ENCODE measurements around the gene SCUBE1.

DNA sequence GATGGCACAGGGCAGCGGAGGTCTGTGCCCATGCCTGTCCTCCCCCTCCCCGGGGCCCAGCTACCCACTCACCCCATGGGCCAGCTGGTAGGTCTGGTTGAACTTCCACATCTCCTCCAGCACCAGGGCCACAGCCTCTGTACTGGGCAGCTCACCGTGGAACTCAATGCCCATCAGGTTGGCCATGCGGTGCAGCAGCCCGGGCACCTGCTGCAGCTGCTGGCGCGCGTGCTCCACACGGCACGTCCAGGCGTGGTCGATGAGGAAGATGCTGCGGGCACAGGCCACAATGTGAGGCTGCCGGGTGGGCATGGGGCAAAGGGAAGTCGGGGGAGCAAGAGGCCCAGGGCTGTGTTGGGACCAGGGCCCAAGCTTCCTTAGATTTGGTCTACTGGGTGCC, 162.5 kb downstream of the SCUBE1 start:
- TF ChIP-seq, protein P1, sequence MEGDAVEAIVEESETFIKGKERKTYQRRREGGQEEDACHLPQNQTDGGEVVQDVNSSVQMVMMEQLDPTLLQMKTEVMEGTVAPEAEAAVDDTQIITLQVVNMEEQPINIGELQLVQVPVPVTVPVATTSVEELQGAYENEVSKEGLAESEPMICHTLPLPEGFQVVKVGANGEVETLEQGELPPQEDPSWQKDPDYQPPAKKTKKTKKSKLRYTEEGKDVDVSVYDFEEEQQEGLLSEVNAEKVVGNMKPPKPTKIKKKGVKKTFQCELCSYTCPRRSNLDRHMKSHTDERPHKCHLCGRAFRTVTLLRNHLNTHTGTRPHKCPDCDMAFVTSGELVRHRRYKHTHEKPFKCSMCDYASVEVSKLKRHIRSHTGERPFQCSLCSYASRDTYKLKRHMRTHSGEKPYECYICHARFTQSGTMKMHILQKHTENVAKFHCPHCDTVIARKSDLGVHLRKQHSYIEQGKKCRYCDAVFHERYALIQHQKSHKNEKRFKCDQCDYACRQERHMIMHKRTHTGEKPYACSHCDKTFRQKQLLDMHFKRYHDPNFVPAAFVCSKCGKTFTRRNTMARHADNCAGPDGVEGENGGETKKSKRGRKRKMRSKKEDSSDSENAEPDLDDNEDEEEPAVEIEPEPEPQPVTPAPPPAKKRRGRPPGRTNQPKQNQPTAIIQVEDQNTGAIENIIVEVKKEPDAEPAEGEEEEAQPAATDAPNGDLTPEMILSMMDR (IDR thresholded peaks at IDR 0.05), result no peak
- no peak for TF ChIP-seq POLR2A (IDR thresholded peaks at IDR 0.05)
